Cardiac fibroblast (primary cell): ENCODE measurements around the gene CHDH.

Experiments used
- DNase-seq, 2 donors: peaks; one replicate each; pipeline versions ENCODE4 v3.0.0 to v3.0.0-alpha.2; 2010; ENCODE audit warnings: low read depth in 2 of 2
- H3K4me3 ChIP-seq, 2 donors: replicated peaks in 1 of 2; 1 replicate in 1 of 2; 2 replicates in 1 of 2; pipeline ENCODE4 v1.5.1; 2011; ENCODE audit warnings: low read depth in 2 of 2, low read length in 2 of 2, mild to moderate bottlenecking in 2 of 2, moderate library complexity in 1 of 2
- TF ChIP-seq, protein P1 (sequence below): IDR thresholded peaks from one replicate; pipeline ENCODE4 v1.5.1; 2011; ENCODE audit warnings: low read depth, mild to moderate bottlenecking, low read length, inconsistent platforms

The CHDH gene

GRCh38 chr3:53865732-53866499 lies 19.7 kb upstream of the CHDH start:
- DNase-seq = no peak

DNA sequence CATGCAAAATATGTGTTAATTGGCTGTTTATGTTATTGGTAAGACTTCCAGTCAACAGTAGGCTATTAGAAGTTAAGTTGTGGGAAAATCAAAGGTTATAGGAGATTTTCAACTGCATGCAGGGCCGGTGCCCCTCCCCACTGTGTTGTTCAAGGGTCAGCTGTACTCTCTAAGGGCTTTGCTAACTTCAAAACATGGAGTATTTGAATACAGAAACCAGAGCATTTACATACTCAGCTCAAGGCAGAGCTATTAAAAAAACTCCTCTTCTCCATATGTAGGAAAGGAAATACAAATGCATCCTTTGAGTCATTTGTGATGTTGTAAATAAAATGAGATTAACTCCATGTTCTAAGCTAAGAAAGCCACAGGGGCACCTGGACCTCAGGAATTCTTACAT lies 16.9 kb upstream of the CHDH start:
- DNase-seq = no peak
- TF ChIP-seq, protein P1, sequence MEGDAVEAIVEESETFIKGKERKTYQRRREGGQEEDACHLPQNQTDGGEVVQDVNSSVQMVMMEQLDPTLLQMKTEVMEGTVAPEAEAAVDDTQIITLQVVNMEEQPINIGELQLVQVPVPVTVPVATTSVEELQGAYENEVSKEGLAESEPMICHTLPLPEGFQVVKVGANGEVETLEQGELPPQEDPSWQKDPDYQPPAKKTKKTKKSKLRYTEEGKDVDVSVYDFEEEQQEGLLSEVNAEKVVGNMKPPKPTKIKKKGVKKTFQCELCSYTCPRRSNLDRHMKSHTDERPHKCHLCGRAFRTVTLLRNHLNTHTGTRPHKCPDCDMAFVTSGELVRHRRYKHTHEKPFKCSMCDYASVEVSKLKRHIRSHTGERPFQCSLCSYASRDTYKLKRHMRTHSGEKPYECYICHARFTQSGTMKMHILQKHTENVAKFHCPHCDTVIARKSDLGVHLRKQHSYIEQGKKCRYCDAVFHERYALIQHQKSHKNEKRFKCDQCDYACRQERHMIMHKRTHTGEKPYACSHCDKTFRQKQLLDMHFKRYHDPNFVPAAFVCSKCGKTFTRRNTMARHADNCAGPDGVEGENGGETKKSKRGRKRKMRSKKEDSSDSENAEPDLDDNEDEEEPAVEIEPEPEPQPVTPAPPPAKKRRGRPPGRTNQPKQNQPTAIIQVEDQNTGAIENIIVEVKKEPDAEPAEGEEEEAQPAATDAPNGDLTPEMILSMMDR = no peak
- no peak overlapping the region for H3K4me3 ChIP-seq

More at GRCh38 chr3:53865732-53866499, 19.7 kb upstream of the CHDH start:
- TF ChIP-seq, protein P1 = no peak
- H3K4me3 ChIP-seq = no peak overlapping the region

GRCh38 chr3:53862241-53862640 lies 16.0 kb upstream of the CHDH start:
- TF ChIP-seq, protein P1 = no peak
- H3K4me3 ChIP-seq = no peak overlapping the region
- DNase-seq = no peak

DNA sequence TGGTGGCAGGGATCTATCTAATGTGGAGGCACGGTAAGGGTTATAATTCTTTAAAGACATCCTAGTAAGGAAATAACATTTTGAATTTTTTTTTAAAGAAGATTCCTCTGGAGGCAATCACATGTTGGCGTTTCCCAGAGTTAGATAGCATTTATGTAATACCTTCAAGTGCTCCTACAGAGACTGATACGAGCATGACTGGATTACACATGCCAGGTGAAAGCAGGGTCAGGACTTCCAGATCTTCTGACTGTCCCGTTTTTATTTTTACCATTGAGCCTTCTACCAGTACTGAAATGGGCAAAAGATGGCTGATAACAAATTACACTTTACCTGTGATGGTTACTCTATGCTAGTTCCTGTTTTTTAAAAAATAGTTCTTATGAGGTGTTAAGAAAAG lies 14.0 kb upstream of the CHDH start:
- TF ChIP-seq, protein P1 = no peak
- no peak overlapping the region for H3K4me3 ChIP-seq
- DNase-seq = no peak

DNA sequence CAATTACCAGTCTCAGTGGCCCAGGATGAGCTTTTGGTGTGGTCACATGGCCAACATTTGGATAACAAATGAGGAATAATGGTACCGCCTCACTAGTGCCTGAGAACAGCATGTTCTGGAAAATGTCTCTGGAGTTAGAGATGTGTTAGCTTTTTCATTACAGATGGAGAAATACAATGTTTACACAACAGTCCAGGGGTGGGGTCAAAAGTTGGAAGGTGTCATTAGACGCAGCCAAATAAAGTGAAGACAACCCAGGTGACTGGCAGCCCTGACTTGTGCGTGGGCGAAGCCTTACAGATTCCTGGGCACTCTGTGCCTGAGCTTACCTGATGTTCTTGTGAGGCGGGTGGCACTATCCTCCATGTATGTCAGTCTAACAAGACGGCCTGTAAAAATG lies 13.0 kb upstream of the CHDH start:
- DNase-seq = no peak
- TF ChIP-seq, protein P1 = no peak
- H3K4me3 ChIP-seq = no peak overlapping the region

GRCh38 chr3:53858096-53858741 lies 12.0 kb upstream of the CHDH start:
- no peak for DNase-seq
- TF ChIP-seq, protein P1 = no peak
- no peak overlapping the region for H3K4me3 ChIP-seq

GRCh38 chr3:53856964-53857363 lies 10.7 kb upstream of the CHDH start:
- no peak for DNase-seq
- TF ChIP-seq, protein P1 = no peak
- no peak overlapping the region for H3K4me3 ChIP-seq
